ENCODE results near the gene KLF5. TPM values are rescaled to one million over a fixed set of nuclear protein-coding genes. Genes with fewer than 3 reads are reported as not detected.
A peak's percentile ranks its signal among the peaks of the same experiment; 100 is the strongest.

KLF5 gene
- total RNA-seq (2013; cell fraction: nucleolus; rRNA removed) = 1.8 and 2.2 TPM in 2 replicates
- 0.96 and 2.2 TPM in 2 replicates for total RNA-seq (2014; rRNA removed)
- 1.3 and 2.5 TPM in 2 replicates for total RNA-seq (2014; rRNA removed; fragmentation: Illumina TruSeq; extraction: Trizol)
- 2.4 and 2.7 TPM in 2 replicates for total RNA-seq (2021)
- polyA plus RNA-seq (2011; ENCODE audit: low read depth) = 1.2 TPM
- polyA plus RNA-seq (2011; rRNA removed) = 0.50 and 0.65 TPM in 2 replicates
- 0.85 and 0.88 TPM in 2 replicates for polyA plus RNA-seq (2011; cell fraction: cytosol; rRNA removed)
- 0.50 and 0.70 TPM in 2 replicates for polyA plus RNA-seq (2011; cell fraction: nucleus; rRNA removed)
- 1.2 and 1.8 TPM in 2 replicates for polyA plus RNA-seq (2012)
- 3.9 and 5.2 TPM in 2 replicates for polyA plus RNA-seq (2014; fragmentation: Illumina TruSeq; extraction: Trizol)
- 1 to 10 TPM in 1 of 2 experiments, under 1 TPM in 1; 0.68 to 1.0 TPM for polyA plus RNA-seq (2014; fragmentation: Nextera tagmentation; extraction: Ambion mirVana)
- 1.1 and 1.4 TPM in 2 replicates for polyA plus RNA-seq (2014; rRNA removed)
- polyA plus RNA-seq (2016; fragmentation: Nextera tagmentation; extraction: Ambion mirVana) = 1 to 10 TPM in 1 of 2 experiments, under 1 TPM in 1; 0.43 to 1.5 TPM
- polyA minus RNA-seq (2011; rRNA and poly(A)+ RNA removed) = 0.31 and 1.2 TPM in 2 replicates
- polyA minus RNA-seq (2011; cell fraction: cytosol; rRNA and poly(A)+ RNA removed) = 2.5 and 6.8 TPM in 2 replicates
- polyA minus RNA-seq (2011; cell fraction: nucleus; rRNA and poly(A)+ RNA removed) = 1.6 and 3.0 TPM in 2 replicates
- Bru-seq, nascent RNA = percentile 40 among the genes with signal in this experiment
- BruChase-seq, experiment 1, labeled RNA remaining after a 6-hour chase = percentile 38 among the genes with signal in this experiment
- percentile 44 among the genes with signal in this experiment for BruChase-seq, experiment 2, labeled RNA remaining after a 2-hour chase
- long read RNA-seq, experiment 1 = 0 reads
- long read RNA-seq, experiment 2, partial matches to known transcripts = 1 of 1 reads
- long read RNA-seq, experiment 2, other reads (novel, unspliced or antisense) = 0 of 1 reads

GRCh38 chr13:73058736-73059459 is at the start of gene KLF5:
Gene KLF5 (plus strand): TSS chr13:73059005. CDS start chr13:73059328, 323 bp downstream.
- Histone ChIP-seq H2AFZ (ENCODE audit: control insufficient read depth, low read depth, low read length) (peak within 1 kb of the TSS; percentile 87), H3K27ac (ENCODE audit: control insufficient read depth, insufficient read depth) (no peak within 1 kb of the TSS), H3K79me2 (ENCODE audit: control insufficient read depth, insufficient read depth, low read length) (no peaks in the 10 kb centered on the region), H3K4me1 (ENCODE audit: control insufficient read depth, insufficient read depth, low read length) (peaks cover 3% of the 10 kb centered on the region; the same call in 1 of the 2 replicates), H3K4me2 (ENCODE audit: control insufficient read depth, insufficient read depth) (peak within 1 kb of the TSS; percentile 95), H3K36me3 (ENCODE audit: control insufficient read depth in 2 of 2, insufficient read depth in 2 of 2, low read length in 1 of 2) (no peaks in the 10 kb centered on the region), H3K9ac (ENCODE audit: control insufficient read depth, insufficient read depth, low read length) (peak within 1 kb of the TSS; percentile 33; the same call in 1 of the 2 replicates), H3K27me3 (replicated peaks in 1 of 2; ENCODE audit: control insufficient read depth in 2 of 2, insufficient read depth in 2 of 2, low read length in 1 of 2) (peaks cover 0 to 4% of the 10 kb centered on the region in 2 experiments; a peak in 2 of 4 replicates), H4K20me1 (ENCODE audit: control insufficient read depth, insufficient read depth) (no peaks in the 10 kb centered on the region), H3K9me3 (replicated peaks; ENCODE audit: control insufficient read depth, insufficient read depth, low read length) (no peaks in the 10 kb centered on the region), H3K4me3 (peak within 1 kb of the TSS; percentile 66)
- CTCF ChIA-PET = interaction anchor here (0.7 to 1.0 kb wide), 2 partner anchors 23 to 770 kb away, joined by 4 to 6 read pairs; no protein-coding TSS in a partner anchor
- WGBS (ENCODE audit: insufficient coverage, insufficient replicate concordance, low lambda C conversion rate, missing lambda C conversion rate) = 1% methylated on average over 56 of the region's 93 CpGs
- ATAC-seq = peak; percentile 100
- DNase-seq (ENCODE audit: low read depth, low spot score) = peak; percentile 48
- POLR2A ChIA-PET = no interaction called here
- BruUV-seq (replicated peaks) = no TSS peak
- RAD21 ChIA-PET (ENCODE audit: unreplicated experiment) = interaction anchor here (1.4 kb wide), 1 partner anchor 219 kb away, joined by 3 read pairs; no protein-coding TSS in a partner anchor
- SMC1A ChIA-PET (ENCODE audit: uncharacterized antibody, unreplicated experiment) = interaction anchor here (1.0 kb wide), 1 partner anchor 23 kb away, joined by 3 read pairs; no protein-coding TSS in a partner anchor
- intact Hi-C loops (cut with micrococcal nuclease; ENCODE audit: unreplicated experiment) = no loop called here
- in situ Hi-C loops (cut with MboI) = no loop called here
- FAIRE-seq = peak; percentile 92
- TF ChIP-seq TAF1 (IDR thresholded peaks at IDR 0.05; ENCODE audit: borderline replicate concordance, low read depth, low read length) (peak; percentile 48; the same call in 1 of the 2 replicates), STAT1 (conservative IDR thresholded peaks at IDR 0.05) (no peak), SP1 (IDR thresholded peaks at IDR 0.05; ENCODE audit: low read depth, low read length) (peak; percentile 96), DPF2 (IDR thresholded peaks at IDR 0.05) (peak; percentile 97), CHD1 (IDR thresholded peaks at IDR 0.05; ENCODE audit: low read depth, low read length) (no peak), CREB1 (IDR thresholded peaks at IDR 0.05; ENCODE audit: low read depth) (peak; percentile 50; the same call in 1 of the 2 replicates), E2F4 (IDR thresholded peaks at IDR 0.05; ENCODE audit: low read depth, low read length) (no peak), RELA (IDR thresholded peaks at IDR 0.05; ENCODE audit: borderline replicate concordance, partially characterized antibody) (no peak), RFX5 (IDR thresholded peaks at IDR 0.05; ENCODE audit: low read depth, low read length) (peak; percentile 74), MEF2A (IDR thresholded peaks at IDR 0.05; ENCODE audit: insufficient read depth, low read depth, low read length) (no peak), RUNX3 (IDR thresholded peaks at IDR 0.05; ENCODE audit: low read length) (peak; percentile 41), E2F8 (IDR thresholded peaks at IDR 0.05; ENCODE audit: low read depth, partially characterized antibody) (no peak), IKZF1 (conservative IDR thresholded peaks at IDR 0.05) (peak; percentile 90), NBN (IDR thresholded peaks at IDR 0.05) (peak; percentile 39; the same call in 1 of the 2 replicates), RB1 (IDR thresholded peaks at IDR 0.05; ENCODE audit: borderline replicate concordance) (0 out of 2 replicates have a peak, but pooled peaks have one; percentile 47), EED (IDR thresholded peaks at IDR 0.05; ENCODE audit: low read depth) (peak; percentile 33), ASH2L (IDR thresholded peaks at IDR 0.05; ENCODE audit: borderline replicate concordance, low read depth) (no peak), YY1 (IDR thresholded peaks at IDR 0.05; ENCODE audit: low read depth, low read length) (0 out of 2 replicates have a peak, but pooled peaks have one; percentile 20)

Data from GM12878 (cell line).